Measurements from ENCODE around the gene HTR4. TPM values are rescaled to one million over a fixed set of nuclear protein-coding genes. Genes with fewer than 3 reads are reported as not detected.

The HTR4 gene
- total RNA-seq, 1 experiment from 2014 or later: not detected

- ChIA-PET POLR2A (ENCODE audit: low non-redundant PET) (no interaction called here), CTCF (no interaction called here)
- DNase-seq (ENCODE audit: low spot score): no peak
- Histone ChIP-seq H3K27ac (ENCODE audit: low read depth, low read length, poor library complexity, severe bottlenecking) (no peak overlapping the region), H3K9me3 (ENCODE audit: low read depth, low read length, poor library complexity, severe bottlenecking) (no peaks in the 10 kb centered on the region), H3K4me1 (ENCODE audit: insufficient read depth, low read length, poor library complexity, severe bottlenecking) (no peaks in the 10 kb centered on the region), H3K27me3 (replicated peaks; ENCODE audit: insufficient read depth, low read depth, low read length, poor library complexity) (peaks cover 53% of the 10 kb centered on the region), H3K4me3 (ENCODE audit: low read depth, low read length, poor library complexity, severe bottlenecking) (no peak overlapping the region), H3K36me3 (ENCODE audit: insufficient read depth, low read length, poor library complexity, severe bottlenecking) (no peaks in the 10 kb centered on the region)
- no TSS peak for BruUV-seq (replicated peaks)
- TF ChIP-seq EZH2 (IDR thresholded peaks at IDR 0.05; ENCODE audit: borderline replicate concordance, low read depth, low read length, poor library complexity, severe bottlenecking): no peak
- TF ChIP-seq CTCF (conservative IDR thresholded peaks at IDR 0.05; ENCODE audit: low read depth, low read length): no peak
- intact Hi-C loops (cut with micrococcal nuclease; ENCODE audit: unreplicated experiment): no loop called here
Measured at GRCh38 chr5:148619484-148619883, 34.8 kb downstream of the HTR4 start.

GRCh38 chr5:148615644-148616275 lies 38.6 kb downstream of the HTR4 start:
- Histone ChIP-seq H3K4me1 (ENCODE audit: insufficient read depth, low read length, poor library complexity, severe bottlenecking) (no peaks in the 10 kb centered on the region), H3K36me3 (ENCODE audit: insufficient read depth, low read length, poor library complexity, severe bottlenecking) (no peaks in the 10 kb centered on the region), H3K27ac (ENCODE audit: low read depth, low read length, poor library complexity, severe bottlenecking) (no peak overlapping the region), H3K27me3 (replicated peaks; ENCODE audit: insufficient read depth, low read depth, low read length, poor library complexity) (peaks cover 20% of the 10 kb centered on the region), H3K4me3 (ENCODE audit: low read depth, low read length, poor library complexity, severe bottlenecking) (no peak overlapping the region), H3K9me3 (ENCODE audit: low read depth, low read length, poor library complexity, severe bottlenecking) (no peaks in the 10 kb centered on the region)
- intact Hi-C loops (cut with micrococcal nuclease; ENCODE audit: unreplicated experiment): no loop called here
- no TSS peak for BruUV-seq (replicated peaks)
- TF ChIP-seq EZH2 (IDR thresholded peaks at IDR 0.05; ENCODE audit: borderline replicate concordance, low read depth, low read length, poor library complexity, severe bottlenecking): no peak
- no peak for TF ChIP-seq CTCF (conservative IDR thresholded peaks at IDR 0.05; ENCODE audit: low read depth, low read length)
- ChIA-PET POLR2A (ENCODE audit: low non-redundant PET) (interaction anchor here (0.6 kb wide), 1 partner anchor 27 kb away, joined by 30 read pairs; no protein-coding TSS in a partner anchor), CTCF (no interaction called here)
- DNase-seq (ENCODE audit: low spot score): no peak

GRCh38 chr5:148607406-148607805 lies 46.9 kb downstream of the HTR4 start:
- POLR2A ChIA-PET (ENCODE audit: low non-redundant PET): no interaction called here

More at GRCh38 chr5:148607406-148607805, 46.9 kb downstream of the HTR4 start:
- Histone ChIP-seq H3K27me3 (replicated peaks; ENCODE audit: insufficient read depth, low read depth, low read length, poor library complexity) (peaks cover 12% of the 10 kb centered on the region), H3K4me3 (ENCODE audit: low read depth, low read length, poor library complexity, severe bottlenecking) (no peak overlapping the region), H3K4me1 (ENCODE audit: insufficient read depth, low read length, poor library complexity, severe bottlenecking) (no peaks in the 10 kb centered on the region), H3K36me3 (ENCODE audit: insufficient read depth, low read length, poor library complexity, severe bottlenecking) (no peaks in the 10 kb centered on the region), H3K9me3 (ENCODE audit: low read depth, low read length, poor library complexity, severe bottlenecking) (no peaks in the 10 kb centered on the region), H3K27ac (ENCODE audit: low read depth, low read length, poor library complexity, severe bottlenecking) (no peak overlapping the region)
- intact Hi-C loops (cut with micrococcal nuclease; ENCODE audit: unreplicated experiment): no loop called here
- no TSS peak for BruUV-seq (replicated peaks)
- CTCF ChIA-PET: no interaction called here
- TF ChIP-seq CTCF (conservative IDR thresholded peaks at IDR 0.05; ENCODE audit: low read depth, low read length) (no peak), EZH2 (IDR thresholded peaks at IDR 0.05; ENCODE audit: borderline replicate concordance, low read depth, low read length, poor library complexity, severe bottlenecking) (no peak)
- no peak for DNase-seq (ENCODE audit: low spot score)
